Activated naive CD4-positive, alpha-beta T cell treated with anti-CD3 and anti-CD28 coated beads, Interleukin-2, amount 50 U/mL, for 24 hours (primary cell): Measurements from ENCODE around the gene SLC12A7.
"Not testable (repeated sequence)": the region's sequence is repeated elsewhere in the genome, so short reads cannot be mapped to it uniquely, and the experiment has no call there.

Experiments used
- H3K27ac Mint-ChIP-seq: one replicate; pipeline ENCODE4 v1.8.0; 2021; ENCODE audit warnings: mild to moderate bottlenecking, mixed read lengths
- H3K27me3 Mint-ChIP-seq: one replicate; pipeline ENCODE4 v1.8.0; 2021; ENCODE audit warnings: mixed read lengths
- H3K36me3 Mint-ChIP-seq: one replicate; pipeline ENCODE4 v1.8.0; 2021; ENCODE audit warnings: mixed read lengths
- H3K4me1 Mint-ChIP-seq: one replicate; pipeline ENCODE4 v1.8.0; 2021; ENCODE audit warnings: mixed read lengths
- H3K4me3 Mint-ChIP-seq: one replicate; pipeline ENCODE4 v1.8.0; 2021; ENCODE audit warnings: mild to moderate bottlenecking, mixed read lengths
- H3K9me3 Mint-ChIP-seq: one replicate; pipeline ENCODE4 v1.8.0; 2021; ENCODE audit warnings: mixed read lengths

The SLC12A7 gene

DNA sequence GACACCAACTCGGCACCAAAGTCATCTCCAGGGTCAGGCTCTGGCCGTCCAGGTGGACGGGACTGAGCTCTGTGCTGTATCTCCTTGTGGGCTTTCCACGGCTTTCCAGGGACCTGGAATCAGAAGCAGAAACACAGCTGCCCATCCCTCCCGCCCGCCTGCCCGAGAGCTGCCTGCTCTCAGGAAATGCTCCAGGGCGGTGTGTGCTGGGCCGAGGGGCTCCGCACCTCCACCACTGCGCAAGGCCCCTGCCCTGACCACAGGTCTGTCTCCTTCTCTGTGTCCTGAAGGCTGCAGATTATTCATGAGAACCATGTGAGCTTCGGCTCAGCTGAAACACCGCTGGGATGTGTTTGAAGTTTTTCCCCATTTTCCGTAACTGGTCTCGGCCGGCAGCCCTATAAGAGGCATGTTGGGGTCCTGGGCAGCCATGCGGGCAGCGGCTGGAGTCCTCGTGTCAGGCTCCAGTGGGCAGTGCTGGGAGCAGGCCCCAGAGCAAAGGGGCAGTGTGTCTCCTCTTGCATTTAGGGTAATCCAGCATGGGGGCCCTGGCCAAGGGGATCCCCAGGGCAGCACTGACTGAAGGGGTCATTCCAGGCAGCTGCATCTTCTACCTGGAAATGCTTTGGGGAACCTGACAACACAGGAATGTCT is 80.4 kb downstream of the SLC12A7 start:
- Mint-ChIP-seq H3K36me3 (no peaks in the 10 kb centered on the region), H3K4me3 (no peak overlapping the region), H3K4me1 (no peaks in the 10 kb centered on the region), H3K9me3 (no peaks in the 10 kb centered on the region), H3K27me3 (no peaks in the 10 kb centered on the region), H3K27ac (no peak overlapping the region)

DNA sequence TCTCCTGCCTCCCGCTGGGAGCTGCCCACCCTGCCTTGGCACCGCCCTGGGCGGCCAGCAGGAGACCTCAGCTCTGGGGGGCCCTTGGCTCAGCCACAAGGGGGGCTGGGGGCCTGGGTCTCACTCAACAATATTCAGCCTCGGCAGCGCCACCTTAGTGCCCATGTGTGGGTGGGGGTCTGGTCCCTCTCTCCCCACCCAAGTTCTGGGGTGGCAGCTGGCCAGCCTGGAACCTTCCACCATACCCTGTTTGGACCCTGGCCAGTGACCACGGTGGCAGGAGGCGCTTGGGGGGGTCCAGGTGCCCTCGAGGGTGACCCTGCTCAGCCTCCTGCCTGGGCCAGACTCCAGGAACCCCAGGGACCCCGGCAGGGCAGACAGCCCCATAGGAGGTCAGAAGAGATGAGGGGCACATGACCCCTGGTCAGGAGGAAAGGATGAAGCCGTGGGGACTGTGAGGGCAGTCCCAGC is 81.0 kb downstream of the SLC12A7 start:
- no peak overlapping the region for H3K4me3 Mint-ChIP-seq
- no peaks in the 10 kb centered on the region for H3K4me1 Mint-ChIP-seq
- no peaks in the 10 kb centered on the region for H3K36me3 Mint-ChIP-seq
- no peaks in the 10 kb centered on the region for H3K9me3 Mint-ChIP-seq
- no peaks in the 10 kb centered on the region for H3K27me3 Mint-ChIP-seq
- H3K27ac Mint-ChIP-seq = no peak overlapping the region

DNA sequence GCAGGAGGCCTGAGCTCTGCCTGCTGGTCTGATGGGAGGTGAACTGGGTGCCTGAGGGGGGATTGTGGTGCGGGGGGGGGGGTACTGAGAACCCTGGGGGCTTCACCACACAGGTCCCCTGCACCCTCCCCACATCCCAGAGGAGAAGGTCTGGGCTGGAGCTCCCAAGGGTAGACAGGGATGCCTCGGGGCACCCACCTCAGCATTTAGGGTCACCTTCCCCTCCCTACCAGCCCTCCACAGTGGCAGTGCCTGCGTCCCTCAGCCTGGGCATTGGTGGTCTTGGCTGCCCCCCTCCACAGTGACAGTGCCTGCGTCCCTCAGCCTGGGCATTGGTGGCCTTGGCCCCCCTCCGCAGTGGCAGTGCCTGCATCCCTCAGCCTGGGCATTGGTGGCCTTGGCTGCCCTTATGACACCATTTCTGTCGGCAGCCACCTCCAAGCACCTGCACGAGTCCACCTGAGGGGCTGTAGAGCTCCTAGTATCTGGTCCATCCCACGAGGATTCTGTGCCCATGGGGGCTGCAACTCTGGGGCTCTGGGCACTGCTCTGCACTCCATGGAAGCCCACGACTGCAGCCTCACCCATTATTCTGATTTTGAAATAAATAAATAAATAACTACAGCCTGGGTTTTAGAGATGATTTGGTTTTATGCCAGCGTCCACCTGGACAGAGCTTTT is 81.8 kb downstream of the SLC12A7 start:
- Mint-ChIP-seq H3K27ac (no peak overlapping the region), H3K9me3 (no peaks in the 10 kb centered on the region), H3K27me3 (no peaks in the 10 kb centered on the region), H3K36me3 (no peaks in the 10 kb centered on the region), H3K4me3 (no peak overlapping the region), H3K4me1 (no peaks in the 10 kb centered on the region)

DNA sequence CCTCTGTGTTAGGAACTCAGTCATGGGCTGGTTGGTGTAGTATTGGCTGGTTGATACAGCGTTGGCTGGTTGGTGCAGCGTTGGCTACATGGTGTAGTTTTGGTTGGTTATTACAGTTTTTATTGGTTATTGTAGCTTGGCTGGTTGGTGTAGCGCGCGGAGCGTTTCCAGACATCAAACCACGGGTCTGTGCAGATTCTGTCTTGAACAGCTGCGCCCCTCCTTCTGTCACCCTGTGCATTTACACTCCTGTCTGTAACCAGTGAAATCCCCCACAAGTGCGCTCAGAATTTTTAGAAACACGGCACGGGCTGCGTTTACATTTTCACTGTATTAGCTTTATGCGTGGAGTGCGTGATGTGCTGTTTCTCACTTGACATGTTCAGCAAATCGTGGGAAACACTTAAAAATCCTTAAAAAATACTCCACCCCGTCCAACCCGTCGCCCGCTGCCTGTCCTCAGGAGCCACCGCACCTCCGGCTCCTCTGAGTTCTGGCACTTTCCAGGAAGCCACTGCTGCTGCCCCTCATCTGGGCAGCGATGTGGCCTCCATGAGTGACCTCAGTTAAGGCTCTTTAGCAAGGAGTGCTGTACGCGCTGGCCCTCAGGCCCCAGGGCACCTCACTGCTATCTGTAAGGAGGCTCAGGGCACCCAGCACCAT is 82.5 kb downstream of the SLC12A7 start:
- H3K4me1 Mint-ChIP-seq = no peaks in the 10 kb centered on the region
- no peaks in the 10 kb centered on the region for H3K27me3 Mint-ChIP-seq
- H3K36me3 Mint-ChIP-seq = no peaks in the 10 kb centered on the region
- no peak overlapping the region for H3K27ac Mint-ChIP-seq
- H3K4me3 Mint-ChIP-seq = no peak overlapping the region
- no peaks in the 10 kb centered on the region for H3K9me3 Mint-ChIP-seq

DNA sequence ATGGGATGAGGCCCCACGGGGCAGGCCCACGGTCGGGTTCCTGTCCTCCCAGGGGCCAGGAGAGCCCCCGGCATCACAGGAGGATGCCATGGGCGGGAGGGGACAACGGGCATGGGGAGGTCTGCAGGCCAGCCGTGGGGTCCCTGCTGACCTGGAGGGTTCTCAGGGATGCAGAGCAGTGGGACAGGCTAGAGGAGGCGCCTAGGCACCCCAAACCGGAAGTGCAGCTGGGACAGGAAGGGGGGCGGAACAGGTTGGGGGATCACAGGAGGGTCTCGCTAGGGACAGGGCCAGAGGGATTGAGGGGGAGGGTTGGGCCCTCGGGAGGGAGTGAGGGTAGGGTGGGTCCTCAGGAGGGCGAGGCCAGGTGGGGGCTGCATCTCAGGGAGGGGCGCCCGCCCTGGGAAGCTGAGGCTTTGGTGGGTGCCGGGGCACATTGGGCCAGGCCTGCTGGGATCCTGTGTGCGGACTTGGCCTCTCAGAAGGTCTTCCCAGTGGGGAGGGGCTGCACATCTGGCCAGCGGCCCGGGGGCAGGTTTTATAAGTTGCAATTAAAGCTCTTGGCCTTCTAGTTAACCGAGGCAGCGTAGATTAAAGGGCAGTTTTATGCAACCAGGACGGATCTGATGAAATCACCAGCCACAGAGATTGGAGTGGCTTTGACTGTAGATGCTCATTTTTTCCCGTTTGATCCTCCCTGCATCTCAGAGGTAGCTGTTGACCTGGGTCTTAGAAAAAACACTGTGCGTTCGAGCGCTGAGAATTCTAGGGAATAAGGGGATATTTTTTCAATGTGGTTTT is 83.2 kb downstream of the SLC12A7 start:
- H3K4me3 Mint-ChIP-seq = no peak overlapping the region
- H3K27ac Mint-ChIP-seq = no peak overlapping the region
- no peaks in the 10 kb centered on the region for H3K4me1 Mint-ChIP-seq
- H3K9me3 Mint-ChIP-seq = no peaks in the 10 kb centered on the region
- H3K36me3 Mint-ChIP-seq = no peaks in the 10 kb centered on the region
- H3K27me3 Mint-ChIP-seq = no peaks in the 10 kb centered on the region

DNA sequence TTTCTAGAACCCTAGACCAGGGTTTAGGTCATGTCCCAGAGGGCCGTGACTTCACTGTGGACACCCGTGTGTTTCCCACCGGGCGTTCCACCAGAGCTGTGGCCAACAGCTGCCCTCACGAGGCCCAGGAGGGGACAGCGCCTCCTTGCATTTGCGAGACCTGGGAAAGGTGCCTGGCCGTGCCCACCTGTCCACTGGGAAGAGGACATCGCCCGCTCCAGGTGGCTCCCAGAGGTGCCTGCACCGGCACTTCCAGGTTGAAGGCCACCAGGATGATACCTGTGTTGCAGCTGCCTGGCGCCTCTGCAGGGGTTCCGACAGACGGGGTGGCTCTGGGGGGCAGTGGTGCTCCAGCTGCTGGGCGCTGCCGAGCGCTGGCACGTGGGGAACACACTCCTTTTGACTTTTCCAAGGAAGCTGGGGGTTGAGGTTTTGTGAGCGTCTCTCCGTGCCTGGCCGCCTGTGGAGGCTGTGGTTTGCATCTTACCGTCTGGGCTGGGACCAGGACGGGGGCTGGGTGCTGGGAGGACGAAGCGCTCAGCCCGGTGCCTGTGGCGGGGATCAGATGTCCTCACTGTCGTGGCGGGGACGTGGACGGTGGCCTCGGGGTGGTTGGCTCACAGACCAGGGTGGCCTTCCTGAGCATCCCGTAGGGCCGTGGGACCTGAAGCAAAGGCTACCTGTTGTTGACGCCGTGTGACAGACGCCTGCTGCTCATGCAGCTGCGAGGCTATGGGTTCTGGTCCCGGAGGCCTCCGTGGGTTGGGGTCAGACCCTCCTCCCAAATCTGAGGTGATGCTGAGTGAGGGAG is 84.0 kb downstream of the SLC12A7 start:
- Mint-ChIP-seq H3K4me3 (no peak overlapping the region), H3K27ac (no peak overlapping the region), H3K9me3 (no peaks in the 10 kb centered on the region), H3K36me3 (no peaks in the 10 kb centered on the region), H3K27me3 (no peaks in the 10 kb centered on the region), H3K4me1 (no peaks in the 10 kb centered on the region)

DNA sequence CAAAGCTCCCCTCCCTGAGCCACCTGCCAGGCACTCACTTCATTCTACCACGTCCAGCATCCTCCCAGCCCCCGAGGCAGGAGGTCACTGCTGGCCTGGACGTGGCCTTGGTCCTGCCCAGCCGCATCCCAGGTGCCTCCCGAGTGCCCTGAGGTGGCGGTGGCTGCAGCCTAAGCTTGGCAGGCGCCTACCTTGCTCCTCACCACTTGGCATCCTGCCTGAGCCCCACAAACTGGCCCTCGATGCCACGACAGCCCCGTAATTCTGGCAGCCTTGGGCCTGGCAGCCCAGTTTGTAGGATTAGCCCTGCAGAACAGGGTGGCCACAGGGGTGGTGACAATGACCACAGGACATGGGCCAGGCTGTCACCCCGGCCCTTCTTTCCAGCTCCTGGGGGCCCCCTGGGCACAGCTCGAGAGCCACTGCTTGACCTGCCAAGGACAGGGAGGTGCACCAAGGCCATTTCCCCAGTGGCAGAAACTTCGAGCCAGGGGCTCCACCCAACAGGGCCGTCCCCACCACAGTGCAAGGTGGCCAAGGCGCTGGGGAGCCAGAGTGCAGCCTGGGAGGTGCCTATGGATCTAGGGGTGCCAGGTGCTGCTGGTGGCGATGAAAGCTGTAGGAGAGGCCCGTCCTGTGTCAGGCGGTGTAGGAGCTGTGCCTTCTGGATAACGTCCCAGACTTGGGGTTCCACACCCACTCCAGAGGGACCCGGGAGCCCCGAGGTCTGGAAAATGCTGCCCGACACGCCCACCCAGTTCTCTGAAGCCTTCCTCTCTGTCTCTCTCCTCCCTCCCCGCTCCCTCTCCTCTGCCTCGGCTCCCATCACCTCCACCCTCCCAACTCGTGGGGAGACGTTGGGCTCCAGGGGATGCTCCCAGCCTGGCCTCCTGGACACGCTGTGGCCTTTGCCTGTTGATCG is 84.9 kb downstream of the SLC12A7 start:
- H3K9me3 Mint-ChIP-seq = no peaks in the 10 kb centered on the region
- no peaks in the 10 kb centered on the region for H3K4me1 Mint-ChIP-seq
- no peak overlapping the region for H3K27ac Mint-ChIP-seq
- H3K4me3 Mint-ChIP-seq = no peak overlapping the region
- H3K36me3 Mint-ChIP-seq = no peaks in the 10 kb centered on the region
- H3K27me3 Mint-ChIP-seq = no peaks in the 10 kb centered on the region

DNA sequence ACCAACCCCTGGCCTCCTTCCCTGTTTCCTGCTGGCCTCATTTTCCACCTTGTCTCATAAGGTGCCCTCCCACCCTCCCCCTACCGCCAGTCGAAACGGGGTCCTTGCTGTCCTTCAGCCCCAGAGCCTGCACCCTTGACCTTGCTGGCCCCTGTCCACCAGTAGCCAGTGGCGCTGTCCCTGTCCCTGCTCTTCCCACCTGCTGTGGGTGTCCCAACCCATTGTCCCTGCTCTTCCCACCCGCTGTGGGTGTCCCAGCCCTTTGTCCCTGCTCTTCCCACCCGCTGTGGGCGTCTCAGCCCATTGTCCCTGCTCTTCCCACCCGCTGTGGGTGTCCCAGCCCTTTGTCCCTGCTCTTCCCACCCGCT is 89.9 kb downstream of the SLC12A7 start:
- H3K36me3 Mint-ChIP-seq, H3K4me3 Mint-ChIP-seq, H3K4me1 Mint-ChIP-seq, H3K27ac Mint-ChIP-seq, H3K27me3 Mint-ChIP-seq, H3K9me3 Mint-ChIP-seq: not testable (repeated sequence)

DNA sequence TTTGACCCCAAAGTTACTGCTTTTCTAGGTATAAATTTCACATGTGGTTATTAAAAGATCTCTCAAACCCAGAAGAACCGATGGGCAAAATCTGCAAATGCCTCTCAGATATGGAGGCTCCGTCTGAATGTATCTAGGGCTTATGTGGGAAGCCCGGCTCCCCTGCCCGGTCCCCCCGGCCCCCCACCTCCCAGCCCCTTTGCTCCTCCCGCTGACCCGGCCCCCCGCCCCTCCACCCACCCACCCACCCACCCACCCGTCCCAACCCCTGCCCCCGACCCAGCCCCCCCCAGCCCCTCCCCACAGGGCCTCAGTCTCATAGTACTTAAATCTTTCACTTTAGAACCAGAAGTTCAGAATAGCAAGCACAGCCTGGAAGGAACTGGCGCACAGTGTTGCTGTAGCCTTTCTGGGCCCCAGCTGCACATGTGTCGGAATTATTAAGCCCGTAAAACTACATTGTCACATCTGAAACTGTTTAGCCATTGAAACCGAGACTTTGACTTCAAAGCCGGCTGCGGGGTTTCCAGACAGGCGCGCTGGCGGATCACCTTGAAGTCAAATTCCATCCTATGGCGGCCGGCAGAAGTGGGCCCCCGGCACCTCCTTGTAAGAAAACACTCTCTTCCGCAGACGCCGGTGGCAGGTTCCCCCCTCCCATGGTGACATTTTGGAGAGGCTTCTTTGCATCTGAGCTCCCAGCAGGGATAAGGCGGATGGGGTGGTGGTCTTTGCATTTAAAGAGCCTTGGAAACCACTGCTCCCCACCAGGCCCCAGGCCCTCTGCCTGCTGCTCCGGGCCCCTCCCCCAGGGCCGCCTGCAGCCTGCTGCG is 90.5 kb downstream of the SLC12A7 start:
- Mint-ChIP-seq H3K4me3 (no peak overlapping the region), H3K27me3 (no peaks in the 10 kb centered on the region)

DNA sequence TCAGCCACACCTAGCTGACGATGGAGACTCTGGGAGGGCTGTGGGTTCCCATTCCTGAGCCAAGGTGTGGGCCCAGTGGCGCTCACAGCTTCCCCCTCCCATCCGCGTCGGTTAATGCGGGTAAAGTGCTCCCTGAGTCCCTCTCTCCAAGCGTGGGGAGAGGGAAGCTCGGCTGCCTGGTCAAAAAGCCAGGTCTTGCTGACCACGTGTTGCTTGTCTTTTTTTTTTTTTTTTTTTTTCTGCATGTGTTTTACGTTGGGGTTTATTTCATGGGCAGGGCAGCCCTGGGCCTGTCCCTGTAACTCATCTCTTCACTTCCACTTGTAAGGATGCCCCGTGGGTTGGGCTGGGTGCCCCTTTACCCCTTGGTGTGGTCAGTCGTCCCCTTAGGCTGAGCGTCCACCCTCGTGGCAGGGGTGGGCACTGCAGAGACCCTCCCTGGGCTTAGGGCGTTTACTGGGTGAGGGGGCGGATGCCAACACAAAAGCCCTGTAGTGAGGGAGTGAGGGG is 91.4 kb downstream of the SLC12A7 start:
- H3K36me3 Mint-ChIP-seq = no peaks in the 10 kb centered on the region

More for the DNA sequence above, 90.5 kb downstream of the SLC12A7 start:
- Mint-ChIP-seq H3K36me3 (no peaks in the 10 kb centered on the region), H3K9me3 (no peaks in the 10 kb centered on the region), H3K27ac (no peak overlapping the region), H3K4me1 (no peaks in the 10 kb centered on the region)

DNA sequence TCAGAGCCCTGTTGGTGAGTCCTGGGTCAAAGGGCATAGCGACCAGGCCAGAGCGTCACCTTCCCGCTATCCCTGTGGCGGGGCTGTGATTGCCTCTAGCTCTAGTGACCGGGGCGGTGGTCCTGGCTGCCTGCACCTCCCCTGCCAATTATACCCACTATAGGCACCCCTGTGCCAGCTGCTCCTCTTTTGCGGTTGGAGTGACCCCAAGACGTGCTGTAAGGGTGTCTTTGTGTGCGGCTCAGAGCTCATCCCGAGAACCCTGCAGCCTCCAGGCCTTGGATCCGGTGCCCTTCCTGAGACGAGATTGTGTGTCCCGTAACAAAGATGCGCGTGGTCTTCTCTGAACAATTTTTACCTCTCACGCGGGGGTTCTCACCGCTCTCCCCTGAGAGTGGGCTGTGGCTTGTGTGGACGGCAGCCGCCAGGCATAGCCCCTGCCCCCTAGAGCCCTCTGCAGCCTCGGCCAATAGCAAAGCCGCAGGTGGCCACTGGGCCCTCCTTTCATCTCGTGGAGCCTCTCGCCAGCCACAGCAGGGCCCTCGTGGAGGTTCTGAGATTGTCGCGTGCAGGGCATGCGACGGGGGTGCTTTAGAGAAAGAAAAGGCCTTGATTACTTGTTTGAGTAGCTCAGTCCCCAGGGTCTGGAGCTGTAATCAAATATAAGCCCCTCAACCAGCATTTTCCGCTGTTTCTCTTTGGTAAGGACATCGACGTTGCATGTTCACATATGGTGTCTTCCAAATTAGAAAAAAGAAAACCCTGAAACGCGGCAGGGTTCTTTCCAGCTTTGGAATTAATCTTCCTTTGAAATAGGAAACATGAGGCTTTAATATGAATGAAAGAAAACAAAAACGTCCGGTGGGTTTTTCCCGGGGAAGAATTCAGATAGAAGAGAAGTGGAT is 92.6 kb downstream of the SLC12A7 start:
- no peaks in the 10 kb centered on the region for H3K27me3 Mint-ChIP-seq
- H3K27ac Mint-ChIP-seq = no peak overlapping the region
- no peaks in the 10 kb centered on the region for H3K4me1 Mint-ChIP-seq
- H3K36me3 Mint-ChIP-seq = no peaks in the 10 kb centered on the region
- H3K9me3 Mint-ChIP-seq = no peaks in the 10 kb centered on the region
- no peak overlapping the region for H3K4me3 Mint-ChIP-seq

More for the DNA sequence above, 91.4 kb downstream of the SLC12A7 start:
- Mint-ChIP-seq H3K4me3 (no peak overlapping the region), H3K27me3 (no peaks in the 10 kb centered on the region), H3K9me3 (no peaks in the 10 kb centered on the region), H3K4me1 (no peaks in the 10 kb centered on the region), H3K27ac (no peak overlapping the region)

DNA sequence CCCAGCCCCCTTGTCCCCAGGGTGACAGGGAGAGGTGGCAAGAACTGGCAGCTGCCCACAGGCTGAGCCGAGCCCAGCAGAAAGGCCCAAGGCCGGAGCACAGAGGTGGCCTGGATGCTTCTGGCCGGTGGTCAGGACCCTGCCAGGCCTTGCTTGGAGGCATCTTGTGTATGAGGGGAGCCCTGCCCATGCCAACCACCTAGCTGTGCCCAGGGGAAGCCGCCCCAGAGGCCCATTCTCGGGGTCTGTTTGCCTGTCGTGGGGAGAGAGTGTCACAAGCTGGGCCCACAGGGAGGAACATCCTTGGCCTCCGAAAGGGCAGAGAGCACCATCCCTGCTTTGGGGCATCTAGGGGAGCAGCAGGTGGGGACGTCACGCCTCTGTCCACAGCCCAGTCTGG is 93.3 kb downstream of the SLC12A7 start:
- no peaks in the 10 kb centered on the region for H3K9me3 Mint-ChIP-seq
- no peak overlapping the region for H3K4me3 Mint-ChIP-seq
- H3K4me1 Mint-ChIP-seq = no peaks in the 10 kb centered on the region
- H3K36me3 Mint-ChIP-seq = no peaks in the 10 kb centered on the region
- H3K27me3 Mint-ChIP-seq = no peaks in the 10 kb centered on the region
- H3K27ac Mint-ChIP-seq = no peak overlapping the region
